ENCODE measurements around the gene HMGB3.
A peak's percentile ranks its signal among the peaks of the same experiment; 100 is the strongest.
"Not testable (repeated sequence)": the region's sequence is repeated elsewhere in the genome, so short reads cannot be mapped to it uniquely, and the experiment has no call there.

The HMGB3 gene

DNA sequence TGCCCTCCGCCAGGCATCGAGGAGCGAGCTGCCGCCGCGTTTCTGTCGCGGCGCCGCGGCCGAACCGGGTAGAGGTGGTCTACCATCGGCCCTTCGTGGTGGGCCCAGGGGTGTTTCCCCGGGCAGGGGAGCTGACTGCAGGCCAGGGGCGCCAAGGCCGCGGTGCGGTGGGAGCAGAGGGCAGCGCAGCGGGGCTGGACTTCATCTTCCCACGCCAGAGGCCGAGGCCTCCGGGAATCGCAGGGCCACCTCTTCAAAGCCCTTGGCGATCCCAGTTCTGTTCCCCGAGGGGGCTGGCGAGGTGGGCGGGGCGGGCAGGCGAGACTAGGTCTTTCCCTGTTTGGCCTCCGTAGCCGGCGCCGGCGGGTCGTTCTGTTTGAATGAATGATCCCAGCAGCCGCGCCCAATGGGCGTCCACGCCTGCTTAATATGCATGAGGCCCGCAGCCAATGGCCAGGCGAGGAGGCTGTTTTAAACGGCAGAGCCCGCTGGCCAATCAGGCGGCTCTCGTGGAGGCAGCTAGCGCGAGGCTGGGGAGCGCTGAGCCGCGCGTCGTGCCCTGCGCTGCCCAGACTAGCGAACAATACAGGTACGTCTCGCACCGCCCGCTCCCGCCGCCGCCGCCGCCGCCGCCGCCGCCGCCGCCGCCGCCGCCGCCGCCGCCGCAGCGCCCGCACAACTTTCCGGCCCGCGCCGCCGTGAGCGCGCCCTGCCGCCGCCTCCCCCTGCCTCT is at the start of gene HMGB3:
Gene HMGB3 (plus strand): TSS at position 548 of the 733 bp plus-strand sequence. CDS start 2,265 bp downstream, outside the sequence.
- DNase-seq (ENCODE audit: low read depth in 2 of 2): peak; percentile 40 to 57

DNA sequence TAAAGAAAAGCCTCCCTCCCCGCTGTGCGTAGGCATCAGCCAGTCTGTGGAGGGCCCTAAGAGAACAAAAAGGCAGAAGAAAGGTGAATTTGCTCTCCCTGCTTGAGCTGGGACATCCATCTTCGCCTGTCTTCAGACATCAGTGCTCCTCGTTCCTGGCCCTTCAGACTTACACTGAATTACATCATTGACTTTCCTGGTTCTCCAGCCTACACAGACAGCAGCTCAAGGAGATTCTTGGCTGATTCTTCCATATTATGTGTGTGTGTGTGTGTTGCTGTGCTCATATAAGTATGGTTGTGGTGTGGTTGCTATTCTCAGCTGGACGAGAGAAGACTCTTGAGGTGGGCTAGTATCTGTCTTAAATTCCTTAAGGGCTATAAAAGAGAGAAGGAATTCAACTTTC is 49.2 kb upstream of the HMGB3 start:
- DNase-seq (ENCODE audit: low read depth in 2 of 2): no peak

DNA sequence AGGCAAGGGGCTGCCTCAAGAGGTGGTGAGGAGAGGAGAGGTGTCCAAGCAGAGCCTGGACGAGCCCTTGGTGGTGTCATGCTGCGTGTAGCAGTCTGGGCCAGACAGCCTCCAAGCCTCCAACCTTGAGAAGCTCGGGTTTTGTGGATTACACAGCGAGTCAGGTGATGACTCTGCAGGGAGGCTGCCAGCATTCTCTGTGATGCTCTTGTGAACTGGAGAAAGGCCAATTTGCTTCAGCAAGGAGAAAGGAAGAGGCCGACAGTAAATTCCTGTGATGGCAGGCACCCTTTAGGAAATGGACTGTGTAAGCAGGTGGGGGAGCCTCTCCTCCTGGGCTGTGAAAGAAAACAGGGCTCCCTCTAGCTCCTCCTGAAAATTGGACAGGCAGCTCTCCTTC is 48.7 kb upstream of the HMGB3 start:
- no peak for DNase-seq (ENCODE audit: low read depth in 2 of 2)

DNA sequence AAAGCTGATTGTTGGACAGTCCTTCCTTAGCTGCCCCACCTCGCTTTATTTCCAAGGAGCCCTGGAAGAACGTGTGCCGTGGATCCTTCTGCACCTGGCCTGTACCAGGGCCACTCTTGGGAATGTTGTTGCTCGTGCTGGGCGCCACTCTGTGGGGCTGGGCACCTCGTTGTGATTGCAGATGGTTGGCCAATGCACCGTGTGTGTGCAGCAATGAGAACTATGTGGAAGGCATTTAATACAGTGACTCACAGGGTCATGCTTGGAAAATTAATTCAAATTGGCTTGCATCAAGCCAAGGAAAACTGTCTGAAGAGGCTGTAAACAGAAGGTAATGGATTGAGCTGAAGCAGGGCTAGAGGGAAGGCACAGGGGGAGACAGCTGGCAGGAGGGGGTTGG is 47.7 kb upstream of the HMGB3 start:
- DNase-seq (ENCODE audit: low read depth in 2 of 2): no peak

DNA sequence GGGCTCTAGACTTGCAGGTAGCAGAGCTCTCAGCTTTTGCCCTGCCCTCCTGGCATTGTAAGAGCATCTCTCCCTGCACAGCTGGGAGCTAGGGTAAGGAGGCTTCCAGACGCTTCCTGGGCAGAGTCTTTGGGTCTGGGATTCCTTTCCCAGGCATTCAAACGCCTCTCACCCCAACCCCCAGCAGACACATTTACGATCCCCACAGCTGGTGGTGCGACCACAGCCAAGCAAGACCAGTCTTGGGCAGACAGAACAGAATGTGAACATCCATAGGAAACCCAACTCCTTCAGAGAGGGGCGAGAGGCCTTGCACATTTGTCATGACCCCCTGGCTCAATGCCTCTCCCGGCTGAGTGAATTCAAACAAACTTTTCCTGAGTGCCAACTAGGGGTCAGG is 46.6 kb upstream of the HMGB3 start:
- no peak for DNase-seq (ENCODE audit: low read depth in 2 of 2)

DNA sequence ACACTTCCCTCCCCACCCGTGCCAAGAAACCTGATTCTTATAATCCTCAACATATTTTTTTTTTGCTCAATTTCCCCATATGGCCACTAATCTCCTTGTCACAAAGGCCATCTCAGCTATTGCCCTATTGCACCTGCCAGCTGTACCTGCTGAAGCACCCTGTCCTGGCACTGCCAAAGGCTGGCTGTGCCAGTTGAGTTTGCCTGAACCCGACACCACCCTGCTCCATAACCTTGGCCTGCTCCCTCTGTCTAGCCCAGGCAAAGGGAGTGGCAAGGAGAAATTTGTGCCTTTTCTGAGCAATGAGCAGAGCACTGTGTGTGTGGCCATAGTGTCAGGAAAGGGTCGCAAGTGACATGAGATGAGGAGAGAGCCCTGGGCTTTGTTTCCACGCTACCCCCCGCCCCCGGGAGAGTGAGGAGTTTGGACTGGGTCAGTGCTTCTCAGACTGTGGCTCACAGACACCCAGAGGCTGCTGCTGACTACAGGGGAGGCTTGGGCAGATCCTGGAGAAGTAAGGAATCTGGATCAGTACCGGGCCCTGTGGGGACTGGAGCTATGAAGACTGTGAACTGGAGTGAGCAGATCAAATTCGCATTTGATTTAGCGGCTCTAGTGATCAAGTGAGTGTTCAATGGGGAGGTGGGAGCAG is 42.2 kb upstream of the HMGB3 start:
- no peak for DNase-seq (ENCODE audit: low read depth in 2 of 2)

DNA sequence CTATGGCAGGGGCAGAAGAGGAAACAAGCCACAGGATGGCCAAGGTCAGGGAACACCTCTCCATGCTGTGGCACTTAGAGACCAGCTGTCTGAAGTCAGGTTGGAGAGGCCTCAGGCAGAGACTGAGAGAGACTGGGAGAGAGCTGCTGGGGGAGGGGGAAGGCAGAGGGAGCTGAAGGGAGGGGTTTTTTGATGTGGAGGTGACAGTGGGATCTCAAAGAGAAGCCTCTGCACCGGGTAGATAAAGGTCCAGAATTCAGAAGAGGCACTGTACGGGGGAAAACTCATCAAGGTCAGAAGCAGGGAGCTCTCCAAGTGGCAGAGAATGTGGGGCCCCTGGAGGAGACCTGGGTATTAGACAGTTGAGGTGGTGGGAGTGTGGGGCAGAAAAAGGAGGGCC is 41.6 kb upstream of the HMGB3 start:
- no peak for DNase-seq (ENCODE audit: low read depth in 2 of 2)

DNA sequence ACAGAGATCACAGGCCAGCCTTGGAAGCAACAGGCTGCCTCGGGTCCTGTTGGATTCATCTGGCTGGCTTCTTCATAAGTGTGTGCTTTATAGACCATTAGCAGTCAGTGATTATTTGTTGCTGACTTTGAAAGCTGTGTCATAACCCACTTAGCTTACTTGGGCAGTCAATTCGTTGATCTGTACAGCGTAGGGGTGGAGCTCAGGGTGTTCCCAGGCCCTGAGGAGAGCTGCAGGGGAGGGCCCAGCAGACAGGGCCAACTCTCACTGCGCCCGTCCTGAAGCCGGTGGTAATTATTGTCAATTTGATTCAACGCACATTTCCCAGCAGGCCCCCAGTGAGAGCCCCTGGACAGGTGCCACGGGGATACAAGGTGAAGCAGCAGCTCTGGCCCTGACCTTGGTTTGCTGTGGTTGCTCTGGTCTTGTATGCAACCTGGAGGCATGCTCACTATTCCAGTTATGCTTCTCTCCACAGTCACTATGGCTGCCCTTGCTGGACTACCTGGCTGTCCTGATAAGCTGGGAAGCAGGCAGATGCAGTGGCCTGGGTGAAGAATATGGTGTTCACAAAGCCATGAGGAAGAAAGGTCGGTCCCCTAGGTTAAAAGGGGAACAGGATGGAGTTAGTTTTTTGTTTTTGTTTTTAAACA is 40.1 kb upstream of the HMGB3 start:
- no peak for DNase-seq (ENCODE audit: low read depth in 2 of 2)

DNA sequence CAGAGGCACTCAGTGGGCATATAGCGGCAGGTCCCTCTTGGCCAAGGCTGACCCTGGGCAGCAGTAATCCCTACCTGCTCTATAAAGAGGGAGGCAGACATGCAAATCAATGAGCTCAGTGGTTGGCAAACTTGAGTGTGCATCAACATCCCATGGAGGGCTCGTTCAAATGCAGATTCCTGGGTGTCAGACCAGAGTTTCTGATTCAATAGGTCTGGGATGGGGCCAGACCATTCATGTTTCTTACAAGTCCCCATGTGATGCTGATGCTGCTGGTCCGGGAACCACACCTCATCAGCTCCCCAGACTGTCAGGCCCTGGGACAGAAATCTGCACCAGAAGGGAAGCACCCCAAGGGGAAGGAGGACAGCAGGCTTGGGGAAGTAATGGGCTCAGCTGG is 38.9 kb upstream of the HMGB3 start:
- DNase-seq (ENCODE audit: low read depth in 2 of 2): no peak

DNA sequence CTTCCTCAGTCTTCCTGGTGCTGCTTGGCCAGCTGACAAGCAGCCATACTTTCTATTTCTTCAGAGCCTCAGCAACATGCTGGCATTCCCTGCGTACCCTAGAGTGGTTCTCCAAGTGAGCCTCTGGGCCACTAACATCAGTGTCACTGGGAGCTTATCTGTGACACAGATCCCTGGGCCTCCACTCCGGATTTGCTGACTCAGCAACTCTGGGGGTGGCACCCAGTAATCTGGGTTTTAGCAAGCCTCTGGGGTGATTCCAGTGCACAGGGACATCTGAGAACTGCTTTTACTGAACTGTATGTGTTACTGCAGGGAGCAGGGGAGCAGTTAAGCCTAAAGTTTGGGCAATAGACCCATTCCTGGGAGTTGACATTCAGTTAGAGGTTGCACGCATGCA is 28.2 kb upstream of the HMGB3 start:
- no peak for DNase-seq (ENCODE audit: low read depth in 2 of 2)

DNA sequence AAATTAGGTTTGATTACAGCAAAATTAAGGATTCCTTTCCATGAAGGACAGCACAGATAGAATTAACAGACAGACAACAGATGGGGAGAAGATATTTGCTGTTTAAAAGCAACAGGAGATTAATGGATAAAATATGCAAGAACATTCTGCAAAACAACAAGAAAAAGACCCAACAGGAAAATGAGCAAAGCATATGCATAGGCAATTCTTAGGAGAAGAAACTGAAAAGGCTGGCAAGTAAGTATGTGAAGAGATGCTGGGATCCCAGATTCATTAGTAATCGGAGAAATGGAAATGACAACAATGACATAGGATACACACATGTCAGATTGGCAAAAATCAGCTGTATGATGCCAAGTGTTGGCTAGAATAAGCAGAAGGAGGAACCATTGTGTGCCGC is 27.5 kb upstream of the HMGB3 start:
- DNase-seq (ENCODE audit: low read depth in 2 of 2): no peak

DNA sequence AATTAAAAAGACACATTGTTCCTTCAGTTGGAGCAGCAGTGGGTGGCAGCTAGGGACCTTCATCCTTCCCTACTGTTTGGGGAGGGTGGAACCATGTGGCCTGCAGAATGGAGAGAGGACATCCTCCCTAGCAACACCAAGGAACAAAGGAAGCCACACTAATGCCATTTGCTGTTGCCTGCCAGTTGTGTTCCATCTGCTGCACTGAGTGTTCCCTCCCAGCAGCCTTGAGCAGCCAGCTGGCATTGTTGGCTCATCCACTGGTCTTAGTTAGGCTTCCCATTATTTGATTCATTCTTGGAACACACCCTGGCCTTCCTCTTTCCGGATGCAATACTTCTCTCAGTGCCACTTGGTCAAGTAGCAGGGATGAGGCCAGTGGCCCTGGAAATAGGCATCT is 25.0 kb upstream of the HMGB3 start:
- no peak for DNase-seq (ENCODE audit: low read depth in 2 of 2)

DNA sequence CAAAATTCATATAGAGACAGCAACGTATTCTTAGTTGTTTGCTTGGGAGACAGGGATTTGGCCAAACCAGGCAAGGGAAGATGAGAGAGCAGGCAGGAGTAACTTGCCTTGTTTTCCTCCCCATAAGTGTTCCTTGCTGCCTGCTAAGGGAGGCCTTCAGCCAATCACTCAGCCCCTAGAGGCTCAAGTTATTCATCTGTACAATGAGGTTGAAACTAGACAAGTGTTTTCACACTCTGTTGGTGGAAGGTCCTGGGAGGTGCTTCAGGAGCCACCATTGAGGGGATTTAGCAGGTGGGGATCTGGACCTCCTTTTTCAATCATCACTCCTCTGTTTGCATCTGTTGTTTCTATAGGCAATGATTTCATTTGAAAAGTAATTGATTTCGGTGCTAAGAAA is 23.6 kb upstream of the HMGB3 start:
- no peak for DNase-seq (ENCODE audit: low read depth in 2 of 2)

DNA sequence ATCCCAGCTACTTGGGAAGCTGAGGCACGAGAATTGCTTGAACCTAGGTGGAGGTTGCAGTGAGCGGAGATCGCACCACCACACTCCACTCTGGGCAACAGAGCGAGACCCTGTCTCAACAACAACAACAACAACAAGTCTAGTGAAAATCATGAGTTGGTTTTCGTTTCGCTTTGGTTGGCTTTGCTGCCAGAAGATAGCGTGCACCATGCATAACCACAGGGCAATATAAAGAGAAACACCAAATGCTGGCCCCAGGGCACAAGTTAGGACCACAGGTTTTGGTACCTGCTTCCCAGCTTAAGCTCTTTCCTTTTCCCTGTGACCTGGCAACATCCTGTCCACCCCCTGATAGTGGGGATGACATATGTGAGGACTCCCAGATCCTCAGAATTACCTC is 21.5 kb upstream of the HMGB3 start:
- no peak for DNase-seq (ENCODE audit: low read depth in 2 of 2)

DNA sequence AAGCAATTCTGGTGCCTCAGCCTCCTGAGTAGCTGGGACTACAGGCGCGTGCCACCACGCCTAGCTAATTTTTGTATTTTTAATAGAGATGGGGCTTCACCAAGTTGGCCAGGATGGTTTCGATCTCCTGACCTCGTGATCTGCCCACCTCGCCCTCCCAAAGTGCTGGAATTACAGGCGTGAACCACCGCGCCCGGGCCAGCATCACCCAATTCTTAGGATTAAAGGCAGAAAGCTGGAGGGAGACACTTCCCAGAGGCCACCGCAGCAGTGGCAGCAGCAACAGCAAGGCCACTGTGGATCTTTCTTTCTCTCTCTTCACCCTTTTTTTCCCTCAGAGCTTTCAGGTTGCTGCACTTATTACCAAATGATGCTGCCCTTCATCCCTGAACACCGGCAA is 18.7 kb upstream of the HMGB3 start:
- not testable (repeated sequence) for DNase-seq (ENCODE audit: low read depth in 2 of 2)

DNA sequence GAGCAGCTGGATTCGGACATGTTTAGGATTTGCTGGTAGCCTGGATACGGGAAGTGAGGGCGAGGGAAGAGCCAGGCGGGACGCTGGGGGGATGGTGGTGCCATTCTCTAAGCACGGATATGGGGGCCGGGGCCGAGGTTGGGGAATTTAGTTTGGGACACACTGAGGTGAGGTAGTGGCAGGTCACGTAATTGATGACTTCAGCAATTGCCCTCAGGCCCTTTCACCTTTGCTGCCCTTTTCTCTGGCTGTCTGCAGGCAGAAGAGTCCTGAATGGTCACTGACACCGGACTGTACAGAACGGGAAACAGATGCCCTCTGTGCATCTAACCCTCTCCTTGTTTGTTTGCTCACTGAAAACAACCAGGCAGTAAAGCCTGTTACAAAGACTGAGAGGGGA is 16.9 kb upstream of the HMGB3 start:
- no peak for DNase-seq (ENCODE audit: low read depth in 2 of 2)

DNA sequence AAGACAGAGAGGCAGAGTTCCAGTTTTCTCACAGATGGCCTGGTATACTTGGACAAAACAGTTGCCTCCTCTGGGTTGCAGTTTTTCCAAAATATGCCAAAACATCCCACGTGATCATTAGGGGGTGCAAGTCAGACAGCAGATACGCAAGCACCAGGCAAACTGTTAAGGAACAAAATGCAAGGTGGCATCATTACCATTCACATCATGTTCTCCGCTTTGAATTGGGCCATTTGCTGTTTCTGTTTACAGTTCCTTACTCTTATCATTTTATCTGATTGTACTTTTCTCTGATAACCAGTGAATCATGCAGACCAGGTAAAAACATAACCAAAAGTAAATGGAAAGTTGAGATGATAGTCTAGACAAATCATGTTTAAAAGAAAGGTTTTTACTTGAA is 16.4 kb upstream of the HMGB3 start:
- no peak for DNase-seq (ENCODE audit: low read depth in 2 of 2)

DNA sequence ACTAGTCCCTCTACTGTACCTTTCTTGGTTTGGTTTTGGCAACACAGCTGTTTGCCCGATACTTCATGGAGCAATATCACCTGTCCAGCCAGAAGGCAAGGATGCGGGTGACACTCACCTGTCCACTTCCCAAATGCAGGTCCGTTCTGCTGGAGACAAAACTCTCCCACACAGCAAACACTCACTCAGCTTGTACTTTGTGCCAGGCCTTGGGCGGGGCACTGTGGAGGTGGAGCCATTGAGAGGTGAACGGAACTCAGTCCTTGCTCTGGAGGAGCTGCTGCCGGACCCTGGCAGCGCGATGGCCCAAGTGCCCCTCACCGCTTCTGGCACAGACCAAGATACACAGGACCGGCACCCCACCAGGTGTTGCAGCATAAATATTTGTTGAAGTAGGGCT is 15.3 kb upstream of the HMGB3 start:
- no peak for DNase-seq (ENCODE audit: low read depth in 2 of 2)

DNA sequence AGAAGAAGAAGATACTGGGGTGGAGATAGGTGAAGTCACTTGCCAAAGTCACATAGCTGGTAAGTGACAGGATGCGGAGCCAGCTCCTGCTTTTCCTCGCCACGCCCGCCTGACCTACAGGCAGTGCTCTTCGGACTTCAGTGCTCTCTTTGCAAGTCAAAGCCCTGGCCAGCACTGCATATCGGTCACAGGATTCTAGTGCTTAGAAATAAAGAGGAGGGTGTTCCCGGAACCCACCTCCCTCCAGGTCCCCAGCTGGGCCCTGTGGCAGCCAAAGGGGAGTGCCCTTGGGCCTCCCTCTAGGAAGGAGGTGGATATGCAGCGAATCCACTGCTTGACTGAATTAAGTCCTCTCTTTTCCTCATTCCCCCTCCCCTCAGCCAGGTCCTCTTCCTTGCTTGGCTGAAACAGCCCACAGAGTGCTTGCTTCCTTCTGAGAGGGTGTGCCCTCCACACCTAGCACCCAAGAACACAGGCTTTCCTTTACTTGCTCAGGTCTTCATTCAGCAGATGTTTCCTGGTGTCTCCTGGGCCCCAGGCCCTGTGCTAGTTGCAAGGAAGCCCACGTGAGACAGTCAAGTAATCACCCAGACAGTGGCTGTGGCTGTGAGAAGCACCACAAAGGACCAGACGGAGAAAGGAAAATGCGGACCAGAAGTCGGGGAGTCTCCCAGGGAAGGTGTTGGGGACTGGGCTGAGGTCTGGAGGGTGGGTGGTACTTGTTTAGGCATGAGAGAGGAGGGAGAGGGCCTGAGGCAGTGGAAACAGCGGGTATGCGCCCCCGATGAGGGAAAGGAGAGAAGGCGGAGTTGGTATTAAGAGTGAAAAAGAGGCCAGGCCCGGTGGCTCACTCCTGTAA is 14.0 kb upstream of the HMGB3 start:
- no peak for DNase-seq (ENCODE audit: low read depth in 2 of 2)

DNA sequence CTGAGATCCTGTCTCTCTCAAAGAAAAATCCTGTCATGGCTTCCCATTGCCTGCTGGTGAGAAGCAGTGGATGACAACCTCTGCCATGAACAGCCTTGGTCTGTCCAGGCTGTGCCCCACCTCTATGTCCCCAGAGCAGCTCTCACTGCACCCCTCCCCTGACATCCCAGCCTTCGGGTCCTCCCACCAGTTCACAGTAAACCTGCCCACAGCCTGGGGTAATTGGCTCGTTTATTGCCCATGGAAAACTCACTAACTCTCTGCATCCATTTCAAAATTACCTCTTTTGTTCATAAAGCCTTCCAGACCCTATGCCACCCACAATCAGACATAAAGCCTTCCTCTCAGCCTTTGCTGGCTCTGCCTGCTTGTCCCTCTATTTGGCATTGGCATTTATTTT is 10.7 kb upstream of the HMGB3 start:
- no peak for DNase-seq (ENCODE audit: low read depth in 2 of 2)

DNA sequence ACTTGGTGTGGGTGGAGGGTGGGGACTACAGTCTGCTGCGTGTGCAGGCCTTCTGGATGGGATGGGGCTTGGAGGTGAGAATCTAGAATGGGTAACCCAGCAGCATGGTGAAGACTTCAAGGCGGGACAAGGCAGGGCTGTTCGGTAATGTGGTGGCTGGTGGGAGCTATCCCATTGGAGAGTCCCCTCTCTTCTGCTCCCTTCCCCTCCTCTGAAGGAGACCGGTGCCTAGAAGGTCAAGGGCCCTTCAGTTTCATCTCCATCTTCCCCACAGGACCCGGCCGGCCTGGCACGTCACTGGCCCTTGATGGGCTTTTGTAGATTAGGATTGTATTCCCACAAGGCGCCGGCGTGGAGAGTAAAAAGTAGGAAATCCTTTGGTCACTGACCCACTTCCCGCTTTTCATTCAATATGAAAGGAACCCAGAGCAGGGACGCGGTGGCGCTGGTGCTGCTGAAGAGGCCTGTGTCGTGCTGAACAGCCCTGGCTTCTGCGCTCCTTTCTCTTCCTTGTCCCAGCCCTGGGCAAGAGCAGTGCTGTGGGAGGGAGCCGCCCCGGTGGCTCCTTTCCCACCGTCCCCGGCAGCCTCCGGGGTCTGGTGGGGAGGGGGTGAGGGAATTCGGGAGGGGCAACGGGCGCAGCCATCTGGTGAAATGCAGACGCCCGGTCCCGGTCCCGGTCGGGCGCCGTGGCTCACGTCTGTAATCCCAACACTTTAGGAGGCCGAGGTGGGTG is 7.3 kb upstream of the HMGB3 start:
- no peak for DNase-seq (ENCODE audit: low read depth in 2 of 2)

Data from stimulated activated CD8-positive, alpha-beta memory T cell treated with anti-CD3 and anti-CD28 coated beads, Interleukin-15, amount 100 ng/mL, for 4 hours (primary cell).